H1 (cell line): ENCODE results near the gene ABCD1.

Experiments used
- ATF3 ChIP-seq: IDR thresholded peaks from 2 replicates; pipeline ENCODE4 v1.6.1; 2011; ENCODE audit warnings: low read depth, mild to moderate bottlenecking, low read length; ENCODE audit not compliant: insufficient read depth
- CREB1 ChIP-seq: IDR thresholded peaks from 2 replicates; pipeline ENCODE4 v1.6.1; 2012; ENCODE audit warnings: inconsistent platforms
- CTCF ChIP-seq, 3 experiments: IDR thresholded peaks; 1 replicate in 2 of 3; 2 replicates in 1 of 3; pipeline versions ENCODE4 v1.5.1 to v1.6.1; 2011; ENCODE audit warnings: low read length in 3 of 3, mild to moderate bottlenecking in 3 of 3, inconsistent platforms in 2 of 3, low read depth in 1 of 3, moderate library complexity in 1 of 3; ENCODE audit not compliant: insufficient read depth in 1 of 3; ENCODE audit errors: control extremely low read depth in 1 of 3
- EZH2 ChIP-seq: fragments of 200-600 bp; sonication (generic); IDR thresholded peaks from 2 replicates; pipeline ENCODE4 v1.7.1; 2012; ENCODE audit warnings: low read depth, mild to moderate bottlenecking, moderate library complexity, low read length, inconsistent platforms; ENCODE audit not compliant: severe bottlenecking
- JUND ChIP-seq: IDR thresholded peaks from 2 replicates; pipeline ENCODE4 v1.6.1; 2011; ENCODE audit warnings: mild to moderate bottlenecking, improper control_type of control experiment, low read length
- KDM5A ChIP-seq: fragments of 200-600 bp; IDR thresholded peaks from 2 replicates; pipeline ENCODE4 v1.7.1; 2012; ENCODE audit warnings: mild to moderate bottlenecking, low read length, inconsistent platforms, mixed read lengths
- MAFK ChIP-seq: IDR thresholded peaks from 2 replicates; pipeline ENCODE4 v1.6.1; 2012; ENCODE audit warnings: low read depth, mild to moderate bottlenecking, improper control_type of control experiment, low read length
- POLR2A ChIP-seq, 2 experiments: IDR thresholded peaks; 1 replicate in 1 of 2; 2 replicates in 1 of 2; pipeline ENCODE4 v1.6.1; 2011; ENCODE audit warnings: low read depth in 2 of 2, low read length in 2 of 2, mild to moderate bottlenecking in 2 of 2; ENCODE audit errors: control extremely low read depth in 1 of 2
- TAF1 ChIP-seq: IDR thresholded peaks from 2 replicates; pipeline ENCODE4 v1.6.1; 2011; ENCODE audit warnings: mild to moderate bottlenecking, low read depth, low read length
- ZNF274 ChIP-seq: IDR thresholded peaks from 2 replicates; pipeline ENCODE4 v1.7.0; 2012; ENCODE audit warnings: low read length, borderline replicate concordance; ENCODE audit errors: extremely low read depth

GRCh38 chrX:153731117-153731844, 6.6 kb downstream of the ABCD1 start:
- no peak for TF ChIP-seq CTCF (IDR thresholded peaks at IDR 0.05; ENCODE audit: control extremely low read depth in 1 of 3, insufficient read depth in 1 of 3, low read depth in 1 of 3, low read length in 3 of 3)
- TF ChIP-seq EZH2, result no peak
- TF ChIP-seq POLR2A (IDR thresholded peaks at IDR 0.05; ENCODE audit: control extremely low read depth in 1 of 2, low read depth in 2 of 2, low read length in 2 of 2), result no peak
- TF ChIP-seq KDM5A, result no peak
- no peak for TF ChIP-seq TAF1
- no peak for TF ChIP-seq CREB1
- no peak for TF ChIP-seq JUND
- TF ChIP-seq ZNF274, result no peak
- TF ChIP-seq ATF3, result no peak
- TF ChIP-seq MAFK, result no peak
